Activated naive CD4-positive, alpha-beta T cell treated with Interleukin-2 at 50 U/mL for 16 hours (primary cell): ENCODE measurements around the gene B3GAT2.
"Not testable (repeated sequence)": the region's sequence is repeated elsewhere in the genome, so short reads cannot be mapped to it uniquely, and the experiment has no call there.

Source experiments
- DNase-seq: peaks from one replicate; pipeline ENCODE4 v3.0.0-alpha.2; 2020

Gene B3GAT2, protein sequence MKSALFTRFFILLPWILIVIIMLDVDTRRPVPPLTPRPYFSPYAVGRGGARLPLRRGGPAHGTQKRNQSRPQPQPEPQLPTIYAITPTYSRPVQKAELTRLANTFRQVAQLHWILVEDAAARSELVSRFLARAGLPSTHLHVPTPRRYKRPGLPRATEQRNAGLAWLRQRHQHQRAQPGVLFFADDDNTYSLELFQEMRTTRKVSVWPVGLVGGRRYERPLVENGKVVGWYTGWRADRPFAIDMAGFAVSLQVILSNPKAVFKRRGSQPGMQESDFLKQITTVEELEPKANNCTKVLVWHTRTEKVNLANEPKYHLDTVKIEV

DNA sequence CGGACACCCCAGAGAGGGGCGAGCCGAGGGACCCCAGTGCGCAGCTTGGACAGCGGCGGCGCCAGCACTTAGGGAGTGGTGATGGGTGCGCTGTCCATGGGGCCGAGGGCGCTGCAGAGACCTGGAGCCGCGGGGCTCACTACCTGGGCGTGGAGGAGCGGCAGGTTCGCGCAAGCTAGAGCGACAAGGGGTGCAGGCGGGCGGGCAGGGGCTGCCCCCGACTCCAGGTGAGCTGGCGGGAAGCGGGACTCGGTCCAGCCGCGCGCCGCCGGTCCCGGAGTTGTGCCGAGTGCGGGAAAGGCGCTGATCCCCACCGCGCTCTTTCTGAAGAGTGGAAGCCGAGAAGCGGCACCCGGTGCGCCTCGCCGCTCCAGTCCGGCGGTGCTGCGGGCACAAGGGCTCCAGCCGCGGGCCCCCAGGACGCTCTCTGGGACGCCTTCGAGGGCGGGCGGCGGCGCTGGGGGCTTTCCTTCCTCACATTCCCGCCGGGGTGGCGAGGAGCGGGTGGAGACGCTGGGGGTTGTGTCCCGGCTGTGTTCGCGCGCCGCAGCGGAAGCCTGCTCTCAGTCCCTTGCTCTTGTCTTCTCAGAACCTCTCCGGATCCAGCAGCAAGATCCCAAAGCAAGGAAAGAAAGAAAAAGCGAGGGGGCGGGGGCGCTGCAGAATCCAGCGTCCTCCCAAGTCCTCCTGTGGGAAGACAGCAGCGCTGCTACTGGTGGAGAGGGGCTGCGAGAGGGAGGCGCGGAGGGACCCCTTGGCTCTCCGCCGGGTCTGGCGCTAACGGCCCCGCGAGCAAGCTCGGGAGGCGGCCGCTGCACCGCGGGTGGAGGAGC lies at the start of gene B3GAT2:
TSS of gene B3GAT2 (minus strand) at position 610 of the 833 bp plus-strand sequence. CDS start 631 bp downstream, outside the sequence.
- peak; percentile 4 for DNase-seq

DNA sequence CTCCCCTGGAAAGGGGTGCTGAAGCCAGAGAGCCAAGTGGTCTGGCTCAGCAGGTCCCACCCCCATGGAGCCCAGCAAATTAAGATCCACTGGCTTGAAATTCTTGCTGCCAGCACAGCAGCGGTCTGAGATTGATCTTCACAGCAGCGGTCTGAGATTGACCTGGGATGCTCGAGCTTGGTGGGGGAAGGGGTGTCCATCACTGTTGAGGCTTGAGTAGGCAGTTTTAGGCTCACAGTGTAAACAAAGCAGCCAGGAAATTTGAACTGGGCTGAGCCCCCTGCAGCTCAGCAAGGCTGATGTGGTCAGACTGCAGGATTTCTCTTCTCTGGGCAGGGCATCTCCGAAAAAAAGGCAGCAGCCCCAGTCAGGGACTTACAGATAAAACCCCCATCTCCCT lies 41.3 kb upstream of the B3GAT2 start:
- DNase-seq: no peak

DNA sequence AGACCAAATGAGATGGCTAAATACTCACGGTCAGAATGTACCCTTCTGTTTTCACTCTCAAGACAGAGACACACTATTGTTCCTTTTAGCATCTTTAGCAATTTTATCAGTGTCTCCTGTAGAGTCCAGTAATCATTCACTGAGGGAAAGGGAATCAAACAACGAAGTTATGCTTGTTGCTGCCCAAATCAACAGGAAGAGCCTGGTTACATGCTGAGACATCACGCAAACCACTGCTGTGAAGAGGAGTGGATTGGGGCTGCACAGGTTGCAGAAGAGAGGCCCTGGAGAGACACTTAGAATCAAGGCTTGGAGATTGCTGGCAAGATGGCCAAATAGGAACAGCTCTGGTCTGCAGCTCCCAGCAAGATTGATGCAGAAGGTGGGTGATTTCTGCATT lies 40.5 kb upstream of the B3GAT2 start:
- no peak for DNase-seq

DNA sequence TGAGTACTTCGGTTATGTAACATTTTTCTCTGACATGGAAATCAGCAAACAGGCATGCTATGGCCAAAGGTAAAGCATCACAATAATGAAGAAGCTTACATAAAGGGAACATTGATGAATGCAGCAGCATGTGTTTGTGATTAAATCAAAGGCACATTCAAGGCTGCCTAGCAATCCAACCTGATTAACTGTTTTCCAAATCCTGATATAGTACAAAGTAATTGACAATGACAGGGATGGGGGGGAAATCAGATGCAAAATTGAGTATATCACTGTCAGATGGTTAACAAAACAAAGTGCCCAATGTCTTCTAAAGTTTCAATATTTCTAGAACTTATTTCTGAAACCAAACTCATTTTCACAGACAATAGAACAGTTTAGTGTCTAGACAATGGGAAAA lies 39.2 kb upstream of the B3GAT2 start:
- no peak for DNase-seq

DNA sequence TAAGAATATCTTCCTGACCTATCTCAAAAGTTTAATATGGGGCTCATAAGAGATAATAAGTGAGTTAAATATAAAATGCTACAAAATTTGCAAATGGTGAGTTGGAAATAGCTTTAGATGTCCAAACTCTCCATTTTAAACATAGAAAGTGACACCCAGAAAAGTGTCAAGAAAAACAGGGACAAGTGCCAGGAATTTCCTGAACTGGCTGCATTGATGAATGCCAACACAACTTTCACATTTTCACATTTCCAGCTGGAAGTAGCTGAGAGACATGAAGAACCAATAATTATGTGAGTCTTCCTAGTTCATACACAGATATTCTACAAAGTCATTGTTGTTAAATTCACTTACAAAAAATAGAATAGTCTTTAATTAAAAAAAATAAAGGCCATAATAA lies 38.6 kb upstream of the B3GAT2 start:
- DNase-seq: no peak

DNA sequence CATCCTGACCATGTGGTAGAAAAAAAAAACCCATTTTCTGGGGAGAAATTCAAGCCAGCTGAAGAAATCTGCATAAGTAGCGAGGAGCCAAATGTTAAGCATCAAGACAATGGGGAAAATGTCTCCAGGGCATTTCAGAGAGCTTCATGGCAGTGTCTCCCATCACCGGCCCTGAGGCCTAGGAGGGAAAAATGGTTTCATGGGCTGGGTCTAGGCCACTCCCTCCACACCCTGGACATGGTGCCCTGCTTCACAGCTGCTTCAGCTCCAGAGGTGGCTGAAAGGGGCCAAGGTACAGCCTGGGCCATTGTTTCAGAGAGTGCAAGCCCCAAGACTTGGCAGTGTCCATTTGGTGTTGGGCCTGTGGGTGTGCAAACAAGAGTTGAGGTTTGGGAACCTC lies 34.4 kb upstream of the B3GAT2 start:
- DNase-seq: no peak

DNA sequence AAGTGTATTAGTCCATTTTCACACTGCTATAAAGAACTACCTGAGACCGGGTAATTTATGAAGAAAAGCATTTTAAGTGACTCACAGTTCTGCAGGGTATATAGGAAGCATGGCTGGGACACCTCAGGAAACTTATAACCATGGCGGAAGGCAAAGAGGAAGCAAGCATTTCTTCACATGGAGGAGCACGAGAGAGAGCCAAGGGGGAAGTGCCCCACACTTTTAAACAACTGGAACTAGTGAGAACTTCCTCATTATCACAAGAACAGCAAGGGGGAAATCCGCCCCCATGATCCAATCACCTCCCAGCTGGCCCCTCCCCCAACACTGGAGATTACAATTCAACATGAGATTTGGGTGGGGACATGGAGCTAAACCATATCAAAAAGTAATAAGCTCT lies 28.3 kb upstream of the B3GAT2 start:
- DNase-seq: no peak

DNA sequence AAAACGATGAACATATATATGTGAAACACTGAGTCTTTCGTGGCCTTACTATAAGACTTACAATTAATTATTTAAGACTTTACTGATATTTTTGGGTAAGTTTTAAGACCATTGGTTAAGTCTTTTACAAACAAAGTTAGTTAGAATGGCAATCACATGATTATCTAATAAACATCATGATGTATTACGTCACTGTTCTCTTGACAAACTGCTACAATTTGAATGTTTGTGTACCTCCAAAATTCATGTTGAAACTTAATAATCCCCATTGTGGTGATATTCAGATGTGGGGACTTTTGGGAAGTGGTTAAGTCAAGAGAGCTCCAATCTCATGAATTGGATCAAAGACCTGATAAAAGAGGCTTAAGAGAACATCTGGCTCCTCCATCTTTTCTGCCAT lies 25.9 kb upstream of the B3GAT2 start:
- no peak for DNase-seq

DNA sequence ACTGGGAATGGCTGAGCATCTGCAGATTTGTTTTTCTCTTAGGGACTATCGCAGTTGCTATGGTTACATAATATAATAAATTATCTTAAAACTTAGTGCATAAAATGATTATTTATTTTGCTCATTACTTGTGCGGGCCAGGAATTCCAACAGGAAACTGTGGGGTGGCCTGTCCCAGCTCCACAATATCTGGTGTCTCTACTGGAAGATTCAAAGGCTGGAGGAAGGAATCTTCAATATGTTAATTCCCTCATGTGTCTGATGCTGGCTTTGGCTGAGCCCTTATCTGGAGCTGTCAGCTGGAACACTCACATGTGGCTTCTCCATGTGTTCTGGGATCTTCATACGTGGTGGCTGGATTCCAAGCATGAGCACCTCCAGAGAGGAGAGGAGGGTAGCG lies 23.9 kb upstream of the B3GAT2 start:
- DNase-seq: no peak

DNA sequence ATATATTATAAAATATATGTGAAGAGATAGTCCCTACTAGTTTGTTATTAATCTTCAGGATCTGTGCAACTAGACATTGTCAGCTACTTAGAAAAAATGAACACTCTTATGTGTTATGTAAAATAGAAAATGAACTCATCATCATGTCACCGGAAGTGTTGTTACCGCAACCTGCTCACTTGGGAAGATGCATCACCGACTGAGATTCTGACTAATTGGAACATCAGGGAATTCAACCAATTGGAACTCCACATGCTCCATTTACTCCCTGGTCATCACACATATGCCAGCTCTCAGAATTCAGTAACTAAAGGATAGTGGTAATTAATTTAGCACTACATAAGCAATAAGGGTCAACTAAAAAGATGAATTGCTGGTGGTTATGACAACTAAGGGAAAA lies 16.7 kb upstream of the B3GAT2 start:
- no peak for DNase-seq

DNA sequence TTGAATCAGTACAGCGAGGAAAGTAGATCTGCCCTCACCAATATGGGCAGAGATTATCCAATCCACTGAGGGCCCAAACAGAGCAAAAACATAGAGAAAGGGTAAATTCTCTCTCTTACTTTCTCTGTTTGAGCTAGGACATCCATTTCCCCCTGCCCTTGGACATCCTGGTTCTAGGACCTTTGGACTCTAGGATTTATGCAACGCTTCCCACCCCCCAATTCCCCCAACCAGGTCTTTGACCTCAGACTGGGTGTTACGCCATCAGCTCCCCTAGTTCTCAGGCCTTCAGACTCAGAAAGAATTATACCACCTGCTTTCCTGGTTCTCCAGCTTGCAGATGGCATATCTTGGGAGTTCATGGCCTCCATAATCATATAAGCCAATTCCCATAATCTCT lies 10.2 kb upstream of the B3GAT2 start:
- no peak for DNase-seq

DNA sequence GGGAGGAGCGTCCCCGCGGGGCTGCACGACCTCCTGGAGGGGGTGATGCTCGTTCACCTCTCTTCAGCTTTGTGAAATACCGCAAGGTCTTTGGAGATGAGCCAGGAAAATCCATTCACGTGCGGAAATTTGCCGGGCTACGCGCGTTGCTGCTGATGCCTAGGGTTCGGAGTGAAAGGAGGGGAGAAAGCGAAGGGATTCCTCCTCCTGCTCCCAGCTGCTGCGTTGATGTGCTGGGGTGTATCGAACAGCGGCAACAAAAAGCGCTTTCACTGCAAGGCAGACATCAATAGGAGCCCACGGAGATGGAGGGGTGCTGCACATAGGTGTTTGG lies 391 bp upstream of the B3GAT2 start:
- DNase-seq: no peak

DNA sequence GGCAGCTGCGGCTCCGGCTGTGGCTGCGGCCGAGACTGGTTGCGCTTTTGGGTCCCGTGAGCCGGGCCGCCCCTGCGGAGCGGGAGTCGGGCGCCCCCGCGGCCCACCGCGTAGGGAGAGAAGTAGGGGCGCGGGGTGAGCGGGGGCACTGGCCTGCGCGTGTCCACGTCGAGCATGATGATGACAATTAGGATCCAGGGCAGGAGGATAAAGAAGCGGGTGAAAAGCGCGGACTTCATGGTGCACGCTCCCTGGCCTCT lies 739 bp downstream of the B3GAT2 start:
- no peak for DNase-seq

DNA sequence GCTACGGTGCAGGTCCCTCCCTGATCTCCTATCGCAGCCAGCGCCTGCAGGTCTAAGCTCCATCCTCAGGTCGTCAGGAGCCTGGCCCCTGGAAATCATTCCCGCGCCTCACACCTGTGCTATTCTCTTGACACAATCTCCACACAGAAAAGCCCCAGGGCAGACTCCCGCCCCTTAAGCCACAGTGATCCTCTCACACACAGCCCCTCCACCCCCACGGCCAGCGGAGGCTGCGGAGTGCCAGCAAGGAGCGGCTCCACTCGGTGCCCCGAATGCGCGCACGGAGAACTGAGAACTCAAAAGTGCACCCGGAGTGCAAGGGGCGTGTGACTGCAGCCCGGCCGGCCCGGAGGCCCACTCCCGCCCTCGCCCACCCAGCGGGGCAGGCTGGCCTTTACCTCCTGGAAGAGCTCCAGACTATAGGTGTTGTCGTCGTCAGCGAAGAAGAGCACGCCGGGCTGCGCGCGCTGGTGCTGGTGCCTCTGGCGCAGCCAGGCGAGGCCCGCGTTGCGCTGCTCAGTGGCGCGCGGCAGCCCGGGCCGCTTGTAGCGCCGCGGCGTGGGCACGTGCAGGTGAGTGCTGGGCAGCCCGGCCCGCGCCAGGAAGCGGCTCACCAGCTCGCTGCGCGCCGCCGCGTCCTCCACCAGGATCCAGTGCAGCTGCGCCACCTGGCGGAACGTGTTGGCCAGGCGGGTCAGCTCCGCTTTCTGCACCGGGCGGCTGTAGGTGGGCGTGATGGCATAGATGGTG lies 1.2 kb downstream of the B3GAT2 start:
- DNase-seq: peak; percentile 87

DNA sequence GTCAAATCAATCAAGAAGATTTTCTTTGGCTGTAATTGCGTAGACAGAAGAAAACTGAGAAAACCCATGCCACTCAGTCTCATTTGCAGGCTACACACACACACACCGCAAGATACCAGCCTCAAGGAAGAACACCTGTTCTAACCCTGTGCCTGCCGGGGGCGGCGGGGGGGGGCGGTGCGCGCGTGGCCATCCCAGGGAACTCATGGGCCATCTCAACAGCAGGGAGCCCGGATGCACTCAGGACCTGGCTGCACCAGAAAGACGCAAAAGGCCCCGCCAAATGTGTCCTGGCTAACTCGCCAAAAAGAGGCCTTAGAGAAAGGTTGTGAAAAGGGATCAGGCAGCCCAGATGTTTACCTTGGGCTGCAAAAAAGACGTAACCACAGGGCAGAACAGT lies 2.1 kb downstream of the B3GAT2 start:
- no peak for DNase-seq

DNA sequence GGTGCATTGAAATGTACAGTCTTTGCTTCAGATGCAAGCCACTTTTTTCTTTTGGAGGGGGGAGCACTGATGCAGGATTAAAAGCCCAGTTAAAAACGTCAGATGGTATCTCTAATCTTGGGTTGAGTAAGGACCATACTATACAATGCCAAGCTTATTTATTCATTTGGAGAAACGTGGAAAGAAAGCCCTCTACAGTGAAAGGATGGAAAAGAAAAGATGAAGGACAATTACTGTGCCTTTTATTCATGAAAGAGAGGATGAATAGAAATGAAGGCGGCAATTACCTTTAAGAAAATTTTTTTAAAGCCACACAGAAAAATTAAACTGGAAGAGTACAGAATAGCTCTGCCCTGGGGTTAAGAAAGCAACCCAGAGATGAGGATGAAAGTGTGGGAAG lies 2.7 kb downstream of the B3GAT2 start:
- no peak for DNase-seq

DNA sequence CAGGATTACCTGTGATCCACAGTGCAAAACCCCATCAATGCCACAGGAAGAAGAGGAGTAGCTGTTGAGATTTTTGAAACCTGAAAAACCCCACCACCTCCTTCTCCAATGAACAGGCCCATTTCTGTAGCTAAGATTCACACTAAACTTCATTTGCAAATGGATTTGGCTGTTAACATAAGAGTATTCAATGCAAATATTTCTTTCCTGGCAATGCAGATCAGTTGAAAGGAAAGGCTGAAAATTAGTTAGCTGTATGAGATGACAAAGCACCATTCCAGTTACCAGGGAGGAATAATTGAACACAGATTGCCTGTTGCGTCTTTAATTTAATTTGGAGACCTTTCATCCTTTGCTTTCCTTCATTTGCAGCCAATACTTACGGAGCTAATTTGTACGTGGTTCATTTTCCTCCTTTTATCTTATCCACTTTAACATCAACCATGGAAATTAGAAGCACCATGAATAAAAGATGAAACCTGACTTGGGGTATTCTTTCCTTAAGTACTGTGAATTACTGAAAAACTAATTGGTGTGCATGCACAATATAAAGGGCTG lies 4.2 kb downstream of the B3GAT2 start:
- no peak for DNase-seq

DNA sequence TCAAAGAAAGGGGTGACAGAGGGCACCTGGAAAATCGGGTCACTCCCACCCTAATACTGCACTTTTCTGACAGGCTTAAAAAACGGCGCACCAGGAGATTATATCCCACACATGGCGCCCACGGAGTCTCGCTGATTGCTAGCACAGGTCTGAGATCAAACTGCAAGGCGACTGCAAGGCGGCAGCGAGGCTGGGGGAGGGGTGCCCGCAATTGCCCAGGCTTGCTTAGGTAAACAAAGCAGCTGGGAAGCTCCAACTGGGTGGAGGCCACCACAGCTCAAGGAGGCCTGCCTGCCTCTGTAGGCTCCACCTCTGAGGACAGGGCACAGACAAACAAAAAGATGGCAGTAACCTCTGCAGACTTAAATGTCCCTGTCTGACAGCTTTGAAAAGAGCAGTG lies 12.5 kb downstream of the B3GAT2 start:
- DNase-seq: not testable (repeated sequence)

DNA sequence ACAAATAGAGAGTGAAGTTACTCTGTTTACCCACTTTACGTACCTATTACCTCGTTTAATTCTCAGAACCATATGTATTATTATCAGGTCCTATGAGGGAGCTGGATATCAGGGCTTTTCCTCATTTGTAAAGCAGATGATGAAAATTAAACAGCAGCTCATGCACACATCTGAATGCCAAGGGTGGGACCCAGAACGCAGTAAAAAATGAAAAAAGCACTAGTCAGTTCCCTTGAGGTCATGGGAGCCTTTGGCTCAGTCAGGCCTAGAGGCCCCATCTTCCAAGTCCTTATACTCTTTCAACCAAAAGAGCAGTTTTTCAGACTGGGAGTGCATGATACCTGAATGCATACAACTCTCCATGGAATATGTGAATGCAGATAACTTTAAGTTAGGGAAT lies 23.0 kb downstream of the B3GAT2 start:
- DNase-seq: no peak

DNA sequence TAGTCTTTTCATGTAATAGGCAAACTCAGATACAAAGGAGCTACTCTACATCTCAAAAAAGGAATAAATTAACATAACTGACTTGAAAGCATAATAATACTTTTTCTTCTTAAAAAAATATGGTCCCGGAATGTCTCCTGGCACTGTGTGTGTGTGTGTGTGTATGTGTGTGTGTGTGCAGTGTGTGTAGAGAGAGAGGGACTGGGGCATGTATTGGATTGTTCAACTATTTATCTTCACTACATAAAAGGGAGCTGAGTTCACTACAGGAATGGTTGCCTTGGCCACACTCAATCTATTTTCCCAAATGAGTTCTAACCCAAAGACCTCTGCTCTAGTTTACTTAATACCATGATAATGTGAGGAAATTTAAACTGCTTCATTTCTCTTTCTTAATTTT lies 51.1 kb downstream of the B3GAT2 start:
- DNase-seq: no peak

DNA sequence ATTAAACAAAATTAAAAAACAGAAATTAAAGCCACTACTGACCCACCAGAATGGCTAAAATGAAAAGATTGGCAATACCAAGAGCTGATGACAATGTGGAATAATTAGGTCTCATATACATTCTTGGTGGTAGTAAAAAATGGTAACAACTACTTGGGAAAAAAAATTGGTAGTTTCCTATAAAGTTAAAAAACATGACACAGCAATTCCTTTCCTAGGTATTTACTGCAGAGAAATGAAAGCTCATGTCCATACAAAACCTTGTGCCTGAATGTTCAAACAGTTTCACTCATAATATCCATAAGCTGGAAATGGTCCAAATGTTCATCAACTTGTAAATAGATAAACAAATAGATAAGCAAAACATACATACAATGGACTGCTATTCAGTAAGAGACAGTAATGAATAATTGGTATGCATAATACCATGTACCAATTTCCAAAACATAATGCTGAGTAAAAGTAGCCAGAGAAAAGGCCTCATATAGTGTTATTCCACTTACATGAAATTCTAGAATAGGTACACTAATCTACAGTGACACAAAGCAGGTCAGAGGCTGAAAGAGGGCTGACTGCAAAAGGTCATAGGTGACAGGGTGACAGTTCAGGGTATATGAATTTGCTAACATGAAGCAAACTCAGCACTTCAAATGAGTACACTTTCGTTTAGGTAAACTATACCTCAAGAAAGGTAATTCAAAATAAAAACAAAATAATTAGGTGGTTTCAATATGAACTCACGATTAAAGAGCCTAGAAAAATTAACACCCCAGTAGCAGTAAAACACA lies 53.0 kb downstream of the B3GAT2 start:
- DNase-seq: no peak

DNA sequence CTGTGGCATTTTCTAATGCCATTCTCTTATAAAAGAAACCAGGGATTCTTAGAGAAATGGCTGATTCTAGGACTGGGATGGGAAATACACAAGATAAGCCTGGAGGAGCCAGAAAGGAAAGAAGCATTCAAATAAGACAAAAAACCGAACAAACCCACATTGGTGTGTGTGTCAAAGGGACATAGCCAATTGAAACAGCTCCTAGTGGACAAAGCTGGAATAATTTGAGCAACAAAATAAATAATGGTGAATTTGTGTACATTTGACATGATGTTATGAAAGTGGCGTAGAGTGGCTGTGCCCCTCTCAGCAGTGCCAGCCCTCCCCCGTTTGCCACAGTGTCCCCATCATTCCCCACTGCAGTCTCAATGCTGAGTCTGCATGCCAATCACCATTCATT lies 55.5 kb downstream of the B3GAT2 start:
- no peak for DNase-seq

DNA sequence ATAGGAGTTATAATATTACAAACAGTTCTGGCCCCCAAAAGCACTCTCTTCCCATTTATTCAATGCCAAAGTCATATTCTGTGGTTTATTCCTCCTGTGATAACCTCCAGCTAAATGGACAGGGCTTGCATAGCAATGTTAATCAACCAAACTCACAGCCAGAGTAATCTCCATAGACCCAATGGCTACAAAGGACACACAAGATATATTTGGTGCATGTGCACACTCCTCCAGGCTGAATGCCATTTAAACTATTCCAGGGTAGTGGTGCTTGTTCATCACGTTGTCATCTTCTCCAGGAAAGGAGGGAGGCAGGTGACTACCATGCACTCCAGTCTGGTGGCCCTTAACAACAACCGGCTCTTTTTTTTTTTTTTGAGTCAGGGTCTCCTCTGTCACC lies 56.8 kb downstream of the B3GAT2 start:
- no peak for DNase-seq
